HG02571 (cell line): ENCODE measurements around the gene ATP8A2.
"Not testable (repeated sequence)": the region's sequence is repeated elsewhere in the genome, so short reads cannot be mapped to it uniquely, and the experiment has no call there.

ENCODE experiments used
- ATAC-seq: cut with Tn5 transposase; IDR thresholded peaks from one replicate; pipeline ENCODE4 v1.9.1; 2021; ENCODE audit warnings: mild to moderate bottlenecking, moderate library complexity; ENCODE audit not compliant: unreplicated experiment

The ATP8A2 gene

GRCh38 chr13:26052337-26052736 lies 680.6 kb downstream of the ATP8A2 start:
- no peak for ATAC-seq

- no peak for ATAC-seq
Observed at GRCh38 chr13:26053418-26053980, 681.7 kb downstream of the ATP8A2 start.

- ATAC-seq: no peak
Observed at GRCh38 chr13:26054896-26055295, 683.1 kb downstream of the ATP8A2 start.

- ATAC-seq: no peak
Observed at GRCh38 chr13:26058704-26059103, 686.9 kb downstream of the ATP8A2 start.

- ATAC-seq: no peak
Observed at GRCh38 chr13:26060357-26060756, 688.6 kb downstream of the ATP8A2 start.

GRCh38 chr13:26061256-26061655 lies 689.5 kb downstream of the ATP8A2 start:
- no peak for ATAC-seq

GRCh38 chr13:26061947-26062346 lies 690.2 kb downstream of the ATP8A2 start:
- no peak for ATAC-seq

- no peak for ATAC-seq
Observed at GRCh38 chr13:26062853-26063444, 691.2 kb downstream of the ATP8A2 start.

GRCh38 chr13:26066492-26066891 lies 694.7 kb downstream of the ATP8A2 start:
- ATAC-seq: not testable (repeated sequence)

- no peak for ATAC-seq
Observed at GRCh38 chr13:26067601-26068000, 695.8 kb downstream of the ATP8A2 start.

- not testable (repeated sequence) for ATAC-seq
Observed at GRCh38 chr13:26068372-26068771, 696.6 kb downstream of the ATP8A2 start.

GRCh38 chr13:26069642-26070041 lies 697.9 kb downstream of the ATP8A2 start:
- not testable (repeated sequence) for ATAC-seq

GRCh38 chr13:26071691-26072090 lies 699.9 kb downstream of the ATP8A2 start:
- no peak for ATAC-seq

- ATAC-seq: not testable (repeated sequence)
Observed at GRCh38 chr13:26072335-26072734, 700.6 kb downstream of the ATP8A2 start.

- no peak for ATAC-seq
Observed at GRCh38 chr13:26074706-26075105, 702.9 kb downstream of the ATP8A2 start.
